Activated T-helper 2 cell treated with anti-CD3 and anti-CD28 coated beads, Interferon-gamma antibody, Interleukin-2, Interleukin-4, amounts not matched to agents 10 μg/mL and 5 μg/mL and 100 μg/mL, durations not matched to agents 14 hours and 24 hours and 36 hours (primary cell): ENCODE measurements around the gene BAZ2B. TPM values are rescaled to one million over a fixed set of nuclear protein-coding genes. Genes with fewer than 3 reads are reported as not detected.
A peak's percentile ranks its signal among the peaks of the same experiment; 100 is the strongest.

ENCODE experiments used
- DNase-seq: peaks from one replicate; pipeline ENCODE4 v3.0.0; 2021; ENCODE audit warnings: low spot score
- H3K27ac Mint-ChIP-seq: one replicate; pipeline ENCODE4 v1.8.0; 2021; ENCODE audit warnings: mixed read lengths
- H3K27me3 Mint-ChIP-seq: one replicate; pipeline ENCODE4 v1.8.0; 2021; ENCODE audit warnings: low read depth, mixed read lengths
- H3K36me3 Mint-ChIP-seq: one replicate; pipeline ENCODE4 v1.8.0; 2021; ENCODE audit warnings: low read depth, mixed read lengths
- H3K4me1 Mint-ChIP-seq: one replicate; pipeline ENCODE4 v1.8.0; 2021; ENCODE audit warnings: low read depth, mixed read lengths
- H3K4me3 Mint-ChIP-seq: one replicate; pipeline ENCODE4 v1.8.0; 2021; ENCODE audit warnings: low read depth, mild to moderate bottlenecking, moderate library complexity, mixed read lengths
- H3K9me3 Mint-ChIP-seq: one replicate; pipeline ENCODE4 v1.8.0; 2021; ENCODE audit warnings: mixed read lengths
- intact Hi-C: fragments of 100-400 bp; cut with micrococcal nuclease; formaldehyde crosslinking; loops from one replicate; pipeline ENCODE4 v1.15.1; 2023
- total RNA-seq: library from RNA; stranded (reverse); gene quantifications from 2 replicates; pipeline ENCODE4 v1.2.3, GENCODE V29; 2022

BAZ2B gene
- total RNA-seq, 1 donor from 2014 or later: 6.5 TPM

DNA sequence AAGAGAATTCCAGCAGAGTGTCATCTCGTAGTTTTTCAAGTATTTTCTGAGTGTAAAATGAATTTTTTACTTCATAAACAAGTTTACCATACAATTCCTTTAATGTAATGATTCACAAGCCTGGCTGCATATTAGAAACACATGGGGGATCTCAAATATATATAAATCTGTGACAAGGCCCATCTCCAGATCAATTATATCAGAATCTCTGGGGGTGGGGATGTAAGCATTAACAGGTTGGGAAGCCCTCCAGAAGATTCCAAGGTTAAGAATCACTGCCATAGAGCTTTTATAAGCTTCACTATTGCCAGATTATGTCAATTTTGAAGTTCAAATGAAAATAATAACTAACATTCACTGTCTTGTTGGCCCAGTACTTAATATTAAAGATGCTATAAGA lies 111.2 kb downstream of the BAZ2B start:
- H3K4me1 Mint-ChIP-seq: peaks cover 2% of the 10 kb centered on the region
- intact Hi-C loops: no loop called here
- H3K36me3 Mint-ChIP-seq: no peaks in the 10 kb centered on the region
- no peak overlapping the region for H3K27ac Mint-ChIP-seq
- no peak for DNase-seq
- no peak overlapping the region for H3K4me3 Mint-ChIP-seq
- no peaks in the 10 kb centered on the region for H3K27me3 Mint-ChIP-seq
- H3K9me3 Mint-ChIP-seq: no peaks in the 10 kb centered on the region

DNA sequence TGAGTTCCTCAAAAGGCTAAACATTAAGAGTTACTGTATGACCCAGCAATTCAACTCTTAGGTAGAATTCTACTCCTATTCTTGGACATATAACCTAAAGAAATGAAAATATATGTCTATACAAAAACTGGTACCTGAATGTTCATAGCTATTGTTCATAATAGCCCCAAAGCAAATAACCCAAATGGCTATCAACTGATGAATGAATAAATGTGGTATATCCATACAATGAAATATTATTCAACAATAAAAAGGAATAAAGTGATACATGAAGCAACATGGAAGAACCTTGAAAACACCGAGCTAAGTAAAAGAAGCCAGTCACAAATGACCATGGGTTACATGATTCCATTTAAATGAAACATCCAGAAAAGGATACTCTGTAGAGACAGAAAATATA lies 114.6 kb downstream of the BAZ2B start:
- H3K27ac Mint-ChIP-seq: no peak overlapping the region
- H3K27me3 Mint-ChIP-seq: no peaks in the 10 kb centered on the region
- peaks cover 3% of the 10 kb centered on the region for H3K36me3 Mint-ChIP-seq
- H3K9me3 Mint-ChIP-seq: no peaks in the 10 kb centered on the region
- peaks cover 7% of the 10 kb centered on the region for H3K4me1 Mint-ChIP-seq
- DNase-seq: no peak
- H3K4me3 Mint-ChIP-seq: no peak overlapping the region
- intact Hi-C loops: no loop called here

DNA sequence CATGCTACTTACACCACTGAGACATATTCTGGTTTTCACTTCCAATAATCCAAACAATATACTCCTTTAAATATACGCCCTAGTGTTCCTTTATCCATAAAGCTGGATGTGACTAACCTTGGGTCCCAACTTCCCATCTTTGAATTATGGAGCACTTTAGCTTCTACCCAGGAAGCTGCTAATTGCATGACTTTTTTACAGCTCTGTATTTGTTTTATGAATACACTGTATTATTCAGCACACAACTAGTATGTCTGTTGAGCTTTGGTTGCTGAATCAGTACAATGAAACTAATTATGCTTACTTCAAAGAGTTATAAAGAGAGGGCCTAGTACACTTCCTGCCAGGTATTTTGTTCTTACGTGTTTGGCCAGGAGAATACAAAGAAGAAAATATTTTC lies 118.5 kb downstream of the BAZ2B start:
- no peak overlapping the region for H3K27ac Mint-ChIP-seq

DNA sequence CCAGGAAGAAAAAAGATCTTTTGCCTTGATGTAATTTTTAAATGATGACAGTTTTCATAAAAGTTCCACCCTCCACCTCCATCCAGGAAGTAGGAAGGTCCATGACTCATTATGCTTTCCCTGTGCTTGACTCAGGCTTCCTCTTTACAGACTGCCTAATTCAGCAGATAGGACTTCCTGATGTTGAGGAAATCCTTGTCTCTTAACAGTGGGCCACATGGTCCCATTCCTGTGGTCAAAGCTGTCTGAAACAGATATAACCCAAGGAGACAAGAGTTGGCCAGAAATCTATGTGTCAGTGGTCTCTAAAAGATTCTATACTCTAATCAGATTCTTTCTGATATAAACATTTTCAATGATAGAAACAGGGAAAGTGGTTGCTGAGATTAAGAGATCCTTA lies 119.1 kb downstream of the BAZ2B start:
- intact Hi-C loops: no loop called here
- H3K4me3 Mint-ChIP-seq: no peak overlapping the region
- H3K27ac Mint-ChIP-seq: peak overlapping the region; percentile 29
- peaks cover 3% of the 10 kb centered on the region for H3K36me3 Mint-ChIP-seq
- no peaks in the 10 kb centered on the region for H3K27me3 Mint-ChIP-seq
- no peak for DNase-seq
- H3K9me3 Mint-ChIP-seq: no peaks in the 10 kb centered on the region
- peaks cover 7% of the 10 kb centered on the region for H3K4me1 Mint-ChIP-seq

More for the DNA sequence above, 118.5 kb downstream of the BAZ2B start:
- intact Hi-C loops: no loop called here
- Mint-ChIP-seq H3K4me1 (peaks cover 7% of the 10 kb centered on the region), H3K36me3 (peaks cover 3% of the 10 kb centered on the region), H3K9me3 (no peaks in the 10 kb centered on the region), H3K4me3 (no peak overlapping the region), H3K27me3 (no peaks in the 10 kb centered on the region)
- no peak for DNase-seq

GRCh38 chr2:159489476-159489875 lies 126.9 kb downstream of the BAZ2B start:
- Mint-ChIP-seq H3K36me3 (no peaks in the 10 kb centered on the region), H3K27ac (no peak overlapping the region), H3K4me1 (no peaks in the 10 kb centered on the region), H3K4me3 (no peak overlapping the region), H3K9me3 (no peaks in the 10 kb centered on the region), H3K27me3 (no peaks in the 10 kb centered on the region)
- DNase-seq: no peak
- intact Hi-C loops: no loop called here

- no peaks in the 10 kb centered on the region for H3K9me3 Mint-ChIP-seq
These were observed 131.8 kb downstream of the BAZ2B start for GRCh38 chr2:159484532-159484931.

GRCh38 chr2:159476329-159476728 lies 140.0 kb downstream of the BAZ2B start:
- Mint-ChIP-seq H3K27ac (no peak overlapping the region), H3K9me3 (no peaks in the 10 kb centered on the region), H3K4me1 (no peaks in the 10 kb centered on the region), H3K4me3 (no peak overlapping the region), H3K27me3 (no peaks in the 10 kb centered on the region), H3K36me3 (no peaks in the 10 kb centered on the region)
- intact Hi-C loops: no loop called here
- DNase-seq: no peak

More at GRCh38 chr2:159484532-159484931, 131.8 kb downstream of the BAZ2B start:
- H3K4me1 Mint-ChIP-seq: no peaks in the 10 kb centered on the region
- H3K27ac Mint-ChIP-seq: no peak overlapping the region
- H3K36me3 Mint-ChIP-seq: no peaks in the 10 kb centered on the region
- H3K27me3 Mint-ChIP-seq: no peaks in the 10 kb centered on the region
- no peak for DNase-seq
- intact Hi-C loops: no loop called here
- no peak overlapping the region for H3K4me3 Mint-ChIP-seq

DNA sequence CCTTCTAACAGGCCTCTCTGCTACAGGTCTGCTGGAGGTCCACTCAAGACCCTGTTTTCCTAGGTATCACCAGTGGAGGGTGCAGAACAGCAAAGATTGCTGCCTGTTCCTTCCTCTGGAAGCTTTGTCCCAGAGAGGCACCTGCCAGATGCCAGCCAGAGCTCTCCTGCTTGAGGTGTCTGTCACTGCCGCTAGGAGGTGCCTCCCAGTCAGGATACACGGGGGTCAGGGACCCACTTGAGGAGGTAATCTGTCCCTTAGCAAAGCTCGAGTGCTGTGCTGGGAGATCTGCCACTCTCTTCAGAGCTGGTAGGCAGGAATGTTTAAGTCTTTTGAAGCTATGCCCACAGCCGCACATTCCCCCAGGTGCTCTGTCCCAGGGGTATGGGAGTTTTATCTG lies 140.6 kb downstream of the BAZ2B start:
- H3K36me3 Mint-ChIP-seq: no peaks in the 10 kb centered on the region
- intact Hi-C loops: no loop called here
- no peaks in the 10 kb centered on the region for H3K9me3 Mint-ChIP-seq
- no peaks in the 10 kb centered on the region for H3K4me1 Mint-ChIP-seq
- H3K27me3 Mint-ChIP-seq: no peaks in the 10 kb centered on the region
- no peak overlapping the region for H3K4me3 Mint-ChIP-seq
- no peak overlapping the region for H3K27ac Mint-ChIP-seq
- DNase-seq: no peak

DNA sequence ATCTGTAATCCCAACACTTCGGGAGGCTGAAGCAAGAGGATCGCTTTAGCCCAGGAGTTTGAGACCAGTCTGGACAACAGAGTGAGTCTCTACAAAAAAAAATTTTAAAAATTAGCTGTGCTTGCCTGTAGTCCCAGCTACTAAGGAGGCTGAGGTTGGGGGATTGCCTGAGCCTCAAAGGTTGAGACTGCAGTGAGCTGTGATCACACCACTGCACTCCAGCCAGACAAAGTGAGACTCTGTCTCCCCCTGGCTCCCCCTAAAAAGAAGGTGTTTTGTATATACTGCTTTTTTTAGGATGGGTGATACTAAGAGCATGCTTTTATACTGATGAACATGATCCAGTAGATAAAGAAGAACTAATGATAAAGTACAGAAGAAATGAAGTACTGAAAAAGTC lies 145.0 kb downstream of the BAZ2B start:
- Mint-ChIP-seq H3K4me3 (no peak overlapping the region), H3K36me3 (no peaks in the 10 kb centered on the region), H3K27me3 (no peaks in the 10 kb centered on the region), H3K9me3 (peaks cover 7% of the 10 kb centered on the region), H3K27ac (no peak overlapping the region), H3K4me1 (no peaks in the 10 kb centered on the region)
- DNase-seq: no peak
- intact Hi-C loops: no loop called here

DNA sequence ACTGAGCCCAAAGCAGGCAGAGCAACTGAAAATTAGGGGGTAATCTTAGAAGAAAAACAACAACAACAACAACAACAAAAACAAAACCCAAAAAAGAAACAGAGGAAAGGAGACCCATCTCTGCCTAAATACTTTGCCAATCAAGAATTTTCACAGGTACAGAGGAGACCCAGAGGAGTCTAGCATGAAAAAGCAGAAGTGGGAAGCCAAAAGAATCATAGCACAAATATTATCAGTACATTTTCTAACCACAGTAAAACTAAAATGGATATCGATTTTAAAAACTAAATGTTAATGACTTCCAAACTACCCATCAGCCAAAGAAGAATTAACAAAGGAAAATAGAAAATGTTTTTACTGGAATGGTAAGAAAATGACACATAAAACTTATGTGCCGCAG lies 148.1 kb downstream of the BAZ2B start:
- Mint-ChIP-seq H3K27me3 (no peaks in the 10 kb centered on the region), H3K27ac (no peak overlapping the region), H3K4me1 (no peaks in the 10 kb centered on the region), H3K4me3 (no peak overlapping the region), H3K36me3 (no peaks in the 10 kb centered on the region), H3K9me3 (peaks cover 7% of the 10 kb centered on the region)
- intact Hi-C loops: no loop called here
- no peak for DNase-seq

GRCh38 chr2:159462961-159463360 lies 153.4 kb downstream of the BAZ2B start:
- Mint-ChIP-seq H3K27ac (no peak overlapping the region), H3K27me3 (no peaks in the 10 kb centered on the region), H3K4me3 (no peak overlapping the region), H3K36me3 (no peaks in the 10 kb centered on the region), H3K9me3 (peaks cover under 1% of the 10 kb centered on the region), H3K4me1 (no peaks in the 10 kb centered on the region)
- intact Hi-C loops: no loop called here
- DNase-seq: no peak

- intact Hi-C loops: no loop called here
- no peaks in the 10 kb centered on the region for H3K9me3 Mint-ChIP-seq
- no peaks in the 10 kb centered on the region for H3K27me3 Mint-ChIP-seq
- H3K27ac Mint-ChIP-seq: no peak overlapping the region
- H3K36me3 Mint-ChIP-seq: no peaks in the 10 kb centered on the region
- DNase-seq: no peak
- H3K4me3 Mint-ChIP-seq: no peak overlapping the region
- peaks cover 4% of the 10 kb centered on the region for H3K4me1 Mint-ChIP-seq
These were observed 154.1 kb downstream of the BAZ2B start for GRCh38 chr2:159462201-159462785.

DNA sequence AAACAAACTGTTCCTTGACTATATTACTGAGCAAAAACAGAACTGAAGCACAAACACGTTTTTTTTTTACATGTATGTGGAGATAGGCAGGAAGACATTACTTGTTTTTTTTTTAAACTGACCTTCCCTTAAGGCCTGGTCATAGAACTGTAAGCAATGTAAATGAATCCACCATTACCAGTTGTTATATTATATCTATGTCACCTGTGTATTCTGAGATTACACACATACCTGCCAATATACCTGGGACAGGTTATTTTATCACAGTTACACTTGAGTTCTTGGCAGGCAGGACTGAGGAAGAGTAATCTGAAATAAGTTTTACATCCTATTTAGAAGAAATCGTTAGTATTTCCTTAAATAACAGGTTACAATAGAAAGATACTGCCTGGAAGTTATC lies 155.3 kb downstream of the BAZ2B start:
- peaks cover 7% of the 10 kb centered on the region for H3K4me1 Mint-ChIP-seq
- no peaks in the 10 kb centered on the region for H3K9me3 Mint-ChIP-seq
- H3K27me3 Mint-ChIP-seq: no peaks in the 10 kb centered on the region
- H3K4me3 Mint-ChIP-seq: no peak overlapping the region
- no peak overlapping the region for H3K27ac Mint-ChIP-seq
- DNase-seq: no peak
- intact Hi-C loops: no loop called here
- H3K36me3 Mint-ChIP-seq: no peaks in the 10 kb centered on the region

DNA sequence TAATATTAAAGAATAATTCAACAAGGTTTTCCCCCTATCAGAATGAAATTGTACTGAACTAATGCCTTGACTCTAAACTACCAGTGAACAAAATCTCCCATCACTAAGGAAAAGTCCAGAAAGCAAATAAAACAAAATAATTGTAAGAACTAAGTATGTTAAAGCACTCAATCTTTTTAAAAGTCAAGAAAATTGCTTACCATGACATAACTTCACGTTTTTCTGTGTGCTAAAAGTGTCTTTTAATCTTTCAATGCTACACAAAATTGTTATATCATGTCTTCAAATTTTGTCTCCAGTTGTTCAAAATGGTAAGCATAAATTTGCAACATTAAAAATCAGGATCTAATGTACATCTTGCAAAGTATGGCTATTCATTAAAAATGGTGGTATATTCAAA lies 156.1 kb downstream of the BAZ2B start:
- H3K36me3 Mint-ChIP-seq: no peaks in the 10 kb centered on the region
- intact Hi-C loops: no loop called here
- no peak for DNase-seq

More for the DNA sequence above, 156.1 kb downstream of the BAZ2B start:
- peaks cover 10% of the 10 kb centered on the region for H3K4me1 Mint-ChIP-seq
- no peaks in the 10 kb centered on the region for H3K27me3 Mint-ChIP-seq
- H3K9me3 Mint-ChIP-seq: no peaks in the 10 kb centered on the region
- H3K4me3 Mint-ChIP-seq: no peak overlapping the region
- H3K27ac Mint-ChIP-seq: no peak overlapping the region
